ENCODE data around the gene IRF2. TPM values are rescaled to one million over a fixed set of nuclear protein-coding genes. Genes with fewer than 3 reads are reported as not detected.

IRF2 gene
- total RNA-seq, 1 donor from 2014 or later, result 27.6 TPM

DNA sequence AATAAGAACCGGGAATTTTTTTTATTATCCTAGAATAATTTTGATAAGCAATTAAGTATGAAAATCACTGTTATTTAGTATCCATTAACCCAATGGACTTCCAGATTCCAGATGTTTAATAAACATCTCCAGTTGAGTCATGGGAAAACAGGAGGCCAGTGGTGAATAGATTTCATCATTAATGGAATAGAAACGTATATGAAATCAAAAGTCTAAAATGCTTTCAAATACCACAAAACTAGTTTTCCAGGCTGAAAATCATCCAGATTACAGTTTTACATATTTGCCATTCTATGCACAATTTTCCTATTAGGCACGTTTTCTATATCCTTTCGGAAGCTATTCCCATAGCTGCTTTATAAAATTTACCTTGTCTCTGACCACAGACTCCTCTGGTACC is 35.0 kb downstream of the IRF2 start:
- Mint-ChIP-seq H3K27me3 (ENCODE audit: unreplicated experiment) (peaks cover 12% of the 10 kb centered on the region), H3K27ac (ENCODE audit: unreplicated experiment) (no peak overlapping the region), H3K4me3 (ENCODE audit: unreplicated experiment) (no peak overlapping the region), H3K4me1 (ENCODE audit: unreplicated experiment) (peaks cover 60% of the 10 kb centered on the region), H3K36me3 (ENCODE audit: low read depth, unreplicated experiment) (peaks cover 8% of the 10 kb centered on the region), H3K9me3 (ENCODE audit: unreplicated experiment) (no peaks in the 10 kb centered on the region)
- no peak for TF ChIP-seq CTCF (IDR thresholded peaks at IDR 0.05; ENCODE audit: unreplicated experiment)
- no peak for DNase-seq (ENCODE audit: low spot score)

GRCh38 chr4:184438375-184438774 is 36.0 kb downstream of the IRF2 start:
- Mint-ChIP-seq H3K9me3 (ENCODE audit: unreplicated experiment) (no peaks in the 10 kb centered on the region), H3K4me1 (ENCODE audit: unreplicated experiment) (peaks cover 52% of the 10 kb centered on the region), H3K36me3 (ENCODE audit: low read depth, unreplicated experiment) (peaks cover 6% of the 10 kb centered on the region), H3K4me3 (ENCODE audit: unreplicated experiment) (no peak overlapping the region), H3K27me3 (ENCODE audit: unreplicated experiment) (peaks cover 12% of the 10 kb centered on the region), H3K27ac (ENCODE audit: unreplicated experiment) (peak overlapping the region; percentile 70)
- TF ChIP-seq CTCF (IDR thresholded peaks at IDR 0.05; ENCODE audit: unreplicated experiment), result no peak
- no peak for DNase-seq (ENCODE audit: low spot score)

DNA sequence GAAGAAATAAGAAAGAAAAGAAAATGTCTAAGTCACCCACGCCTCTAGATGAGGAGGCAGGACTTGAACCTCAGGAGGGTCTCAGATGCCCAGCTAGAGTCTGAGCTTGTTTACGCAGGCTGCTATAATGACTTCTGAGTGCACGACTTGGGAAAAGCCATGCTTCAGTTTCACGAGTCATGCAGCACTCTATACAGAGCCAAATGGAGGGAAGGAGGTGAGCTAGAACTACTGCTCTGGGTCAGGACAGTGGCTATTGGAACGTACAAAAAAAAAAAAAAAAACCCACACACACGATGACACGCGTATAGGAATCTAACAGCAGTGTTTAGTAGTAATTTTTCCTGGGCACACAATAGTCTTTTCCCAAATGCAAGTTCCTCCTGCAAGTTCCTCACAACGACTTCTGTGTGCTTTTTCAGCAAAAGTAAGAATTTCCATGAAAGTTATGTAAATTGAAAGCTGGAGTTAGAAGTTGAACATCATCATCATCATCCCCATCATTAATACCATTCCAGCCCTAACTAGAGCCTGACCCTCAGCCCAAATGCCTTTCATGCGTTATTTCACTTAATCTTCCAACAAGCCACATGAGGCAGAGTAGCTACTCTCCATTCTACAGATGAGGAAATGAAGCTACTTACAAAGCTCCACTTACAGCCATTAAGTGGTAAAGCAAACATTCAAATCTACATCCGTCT is 36.6 kb downstream of the IRF2 start:
- H3K36me3 Mint-ChIP-seq (ENCODE audit: low read depth, unreplicated experiment), result peaks cover 6% of the 10 kb centered on the region
- no peak for TF ChIP-seq CTCF (IDR thresholded peaks at IDR 0.05; ENCODE audit: unreplicated experiment)
- H3K27me3 Mint-ChIP-seq (ENCODE audit: unreplicated experiment), result peaks cover 12% of the 10 kb centered on the region
- H3K4me1 Mint-ChIP-seq (ENCODE audit: unreplicated experiment), result peaks cover 49% of the 10 kb centered on the region
- no peaks in the 10 kb centered on the region for H3K9me3 Mint-ChIP-seq (ENCODE audit: unreplicated experiment)
- DNase-seq (ENCODE audit: low spot score), result no peak
- peak overlapping the region; percentile 32 for H3K27ac Mint-ChIP-seq (ENCODE audit: unreplicated experiment)
- H3K4me3 Mint-ChIP-seq (ENCODE audit: unreplicated experiment), result no peak overlapping the region

DNA sequence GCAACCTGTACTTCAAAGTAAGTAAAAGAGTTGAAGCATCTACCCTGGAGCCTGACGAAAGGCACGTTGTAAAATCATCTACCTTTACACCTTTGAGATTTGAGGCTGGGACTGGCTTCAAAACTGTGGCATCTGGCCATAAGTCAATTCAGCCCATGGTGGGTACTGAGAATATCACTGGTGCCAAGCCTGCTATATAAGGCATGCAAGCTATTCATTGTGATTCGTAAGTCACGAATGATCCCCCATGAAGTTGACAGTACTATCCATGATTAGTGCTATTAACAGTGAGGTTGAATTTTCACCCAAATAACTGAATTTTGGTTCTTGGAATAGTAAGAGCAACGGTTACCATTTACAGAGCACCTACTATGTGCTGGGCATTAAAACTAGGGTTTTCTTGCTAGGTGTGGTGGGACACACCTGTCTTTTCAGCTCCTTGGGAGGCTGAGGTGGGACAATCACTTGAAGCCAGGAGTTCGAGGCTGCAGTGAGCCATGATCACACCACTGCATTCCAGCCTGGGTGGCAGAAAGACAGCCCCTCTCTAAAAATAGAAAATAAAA is 39.8 kb downstream of the IRF2 start:
- no peak for DNase-seq (ENCODE audit: low spot score)
- peaks cover 6% of the 10 kb centered on the region for H3K27me3 Mint-ChIP-seq (ENCODE audit: unreplicated experiment)
- H3K36me3 Mint-ChIP-seq (ENCODE audit: low read depth, unreplicated experiment), result peaks cover 11% of the 10 kb centered on the region
- H3K4me3 Mint-ChIP-seq (ENCODE audit: unreplicated experiment), result no peak overlapping the region
- TF ChIP-seq CTCF (IDR thresholded peaks at IDR 0.05; ENCODE audit: unreplicated experiment), result no peak
- peaks cover 34% of the 10 kb centered on the region for H3K4me1 Mint-ChIP-seq (ENCODE audit: unreplicated experiment)
- no peaks in the 10 kb centered on the region for H3K9me3 Mint-ChIP-seq (ENCODE audit: unreplicated experiment)
- no peak overlapping the region for H3K27ac Mint-ChIP-seq (ENCODE audit: unreplicated experiment)

DNA sequence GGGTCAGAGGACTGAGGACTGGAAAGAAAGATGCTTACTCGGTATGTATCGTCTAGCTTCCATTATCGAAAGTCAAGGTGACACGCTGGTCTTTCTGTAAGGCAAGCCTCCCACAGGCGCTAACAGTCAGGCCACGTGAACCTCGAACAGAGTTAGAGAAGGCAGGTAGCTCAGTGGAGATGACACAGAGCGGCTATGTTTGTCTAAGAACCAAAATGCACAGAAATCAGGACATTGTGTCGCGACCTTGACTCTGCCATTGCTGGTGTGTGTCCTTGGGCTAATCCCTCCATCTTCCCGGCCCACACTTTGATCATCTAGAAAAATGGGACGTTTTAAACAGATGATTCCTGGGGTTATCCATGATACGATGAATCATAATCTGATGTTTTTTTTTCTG is 40.3 kb downstream of the IRF2 start:
- Mint-ChIP-seq H3K27ac (ENCODE audit: unreplicated experiment) (no peak overlapping the region), H3K4me3 (ENCODE audit: unreplicated experiment) (no peak overlapping the region), H3K4me1 (ENCODE audit: unreplicated experiment) (peaks cover 36% of the 10 kb centered on the region), H3K9me3 (ENCODE audit: unreplicated experiment) (no peaks in the 10 kb centered on the region), H3K27me3 (ENCODE audit: unreplicated experiment) (peaks cover 6% of the 10 kb centered on the region), H3K36me3 (ENCODE audit: low read depth, unreplicated experiment) (peaks cover 11% of the 10 kb centered on the region)
- TF ChIP-seq CTCF (IDR thresholded peaks at IDR 0.05; ENCODE audit: unreplicated experiment), result no peak
- no peak for DNase-seq (ENCODE audit: low spot score)
